Limb (tissue), 2 donors: ENCODE data around the gene SPOCK2.

ENCODE experiments used
- DNase-seq, 2 donors: peaks; one replicate each; pipeline ENCODE4 v3.0.0-alpha.2; 2016; ENCODE audit errors: extremely low spot score in 2 of 2

Gene SPOCK2

GRCh38 chr10:72011976-72012512 is 76.3 kb downstream of the SPOCK2 start:
- DNase-seq = no peak

DNA sequence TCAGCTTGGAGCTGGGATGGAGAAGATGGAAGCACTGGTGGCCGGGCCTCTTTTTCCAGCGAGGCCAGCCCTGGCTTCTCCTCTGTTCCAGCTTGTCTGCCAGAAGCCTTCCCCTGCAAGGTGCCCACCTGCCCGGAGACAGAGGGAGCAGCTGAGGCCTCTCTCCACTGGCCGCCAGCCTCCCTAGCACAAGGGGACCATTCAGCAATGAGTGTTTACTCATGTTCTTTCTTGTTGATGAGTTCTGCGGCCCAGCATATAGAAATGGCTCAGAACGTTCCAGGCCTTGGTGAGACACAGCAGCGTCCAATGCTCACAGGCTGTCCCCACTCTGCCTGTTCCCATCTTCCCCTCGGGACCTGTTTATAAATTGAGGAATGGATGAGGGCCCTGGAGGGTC is 76.9 kb downstream of the SPOCK2 start:
- no peak for DNase-seq

- no peak for DNase-seq
Measured at GRCh38 chr10:72011016-72011415, 77.3 kb downstream of the SPOCK2 start.

GRCh38 chr10:72010234-72010973 is 77.9 kb downstream of the SPOCK2 start:
- no peak for DNase-seq

DNA sequence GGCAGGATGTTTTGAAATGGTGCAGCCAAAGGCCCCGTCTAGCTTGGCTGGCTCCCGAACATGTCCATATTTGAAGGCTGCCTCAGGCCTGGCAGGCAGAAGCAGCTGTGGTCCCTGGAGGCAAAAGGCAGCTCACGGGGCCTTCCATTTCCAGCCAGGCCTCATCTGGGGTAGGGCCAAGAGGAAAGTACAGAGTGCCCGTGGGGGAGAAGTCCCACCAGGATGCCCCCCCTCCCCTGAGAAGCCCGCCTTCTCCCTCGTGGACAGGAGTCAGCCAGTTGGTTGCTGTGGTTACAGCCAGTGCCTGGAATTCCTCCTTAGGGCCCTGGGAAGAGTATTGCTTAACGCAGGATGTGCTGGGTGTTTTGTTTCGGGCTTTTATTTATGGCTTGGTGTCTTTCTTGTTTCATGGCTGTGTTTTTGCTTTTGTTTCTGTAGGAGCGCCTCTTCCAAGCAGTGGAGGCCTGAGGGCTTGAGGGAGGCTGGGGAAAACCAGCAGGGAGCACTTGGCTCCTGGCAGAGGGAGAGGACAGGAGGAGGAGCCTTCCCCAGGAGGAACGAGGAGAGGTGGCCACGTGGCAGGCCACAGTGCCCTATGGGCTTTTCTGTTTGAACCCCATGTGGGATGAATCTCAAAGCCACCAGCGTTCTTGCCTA is 78.8 kb downstream of the SPOCK2 start:
- DNase-seq = peak; percentile 75 to 83

DNA sequence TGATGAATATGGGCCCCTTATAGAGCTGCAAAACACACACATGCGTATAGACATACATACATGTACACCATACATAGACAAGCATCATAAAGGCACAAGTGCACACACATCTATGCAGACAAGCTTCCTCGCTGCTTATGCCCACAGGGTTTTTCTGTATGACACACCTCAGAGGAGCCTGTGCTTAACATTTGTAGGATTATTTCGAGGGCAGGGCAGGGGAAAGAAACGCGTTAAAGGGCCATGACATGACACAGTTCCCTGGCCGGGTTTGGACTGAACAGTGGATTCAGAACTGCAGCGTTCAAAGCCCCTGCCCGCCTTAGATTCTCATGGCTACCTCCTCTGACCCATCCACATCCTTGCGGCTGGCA is 79.3 kb downstream of the SPOCK2 start:
- no peak for DNase-seq
